ENCODE measurements around the gene FMNL1. TPM values are rescaled to one million over a fixed set of nuclear protein-coding genes. Genes with fewer than 3 reads are reported as not detected.

The FMNL1 gene
- polyA plus RNA-seq, 1 donor, result 5.7 TPM

DNA sequence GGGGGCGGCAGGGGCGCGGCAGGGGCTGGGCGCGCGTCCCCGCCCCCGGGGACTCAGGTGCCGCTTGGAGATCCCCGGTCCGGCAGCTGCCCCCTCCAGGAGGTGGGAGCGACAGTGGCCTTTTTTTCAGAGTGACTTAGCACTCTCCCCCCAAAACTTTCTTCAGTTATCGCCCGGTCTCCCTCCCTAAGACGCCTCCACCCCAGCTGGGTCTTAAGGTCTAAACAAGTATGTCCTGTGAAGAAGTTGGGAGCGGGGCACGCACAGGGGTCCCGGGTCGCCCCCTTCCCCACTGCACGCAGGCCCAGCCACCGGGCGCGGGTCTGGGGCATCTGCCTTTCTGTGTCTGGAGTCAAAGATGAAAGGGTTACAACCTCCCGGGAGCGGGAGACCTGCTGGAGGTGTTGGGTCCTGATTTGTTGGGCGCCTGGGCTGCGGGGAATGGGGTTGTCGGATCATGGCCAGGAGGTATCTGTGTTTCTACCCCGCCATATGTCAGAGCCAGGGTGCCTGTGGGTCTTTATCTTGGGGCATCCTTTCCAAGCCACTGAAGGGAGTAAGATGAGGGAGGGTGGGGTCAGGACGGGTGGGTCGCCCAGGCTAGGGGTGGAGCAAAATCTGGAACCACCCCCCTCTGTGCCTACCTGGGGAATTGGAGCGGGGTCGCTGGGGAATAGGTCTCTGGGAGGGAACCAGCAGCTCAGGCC, 757 bp downstream of the FMNL1 start:
- no peak for DNase-seq

DNA sequence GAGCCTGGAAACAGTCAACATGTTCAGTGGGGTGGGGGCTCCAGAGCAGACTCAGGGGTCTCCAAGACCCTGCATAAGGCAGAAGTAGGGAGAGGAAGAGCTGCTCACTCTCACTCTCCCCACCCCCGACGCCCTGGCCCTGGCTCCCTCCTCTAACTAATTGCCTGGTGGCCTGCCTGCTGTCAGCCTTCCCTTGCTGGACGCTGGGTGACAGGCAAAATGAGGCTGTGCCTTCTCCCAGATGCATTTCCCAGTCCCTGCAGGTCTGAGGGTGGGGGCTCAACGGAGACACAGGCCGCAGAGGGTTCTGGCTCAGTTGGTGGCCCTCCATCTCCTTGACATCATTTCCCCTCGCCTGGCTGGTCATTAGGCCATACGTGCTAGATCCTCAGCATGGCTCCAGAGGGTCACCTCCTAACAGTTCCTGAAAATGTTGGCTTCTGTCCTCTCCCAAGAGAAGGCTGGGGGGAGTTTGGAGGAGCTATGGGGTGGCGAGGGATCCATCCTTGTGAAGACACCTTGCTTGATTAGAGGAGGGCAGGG, 1.4 kb downstream of the FMNL1 start:
- no peak for DNase-seq

DNA sequence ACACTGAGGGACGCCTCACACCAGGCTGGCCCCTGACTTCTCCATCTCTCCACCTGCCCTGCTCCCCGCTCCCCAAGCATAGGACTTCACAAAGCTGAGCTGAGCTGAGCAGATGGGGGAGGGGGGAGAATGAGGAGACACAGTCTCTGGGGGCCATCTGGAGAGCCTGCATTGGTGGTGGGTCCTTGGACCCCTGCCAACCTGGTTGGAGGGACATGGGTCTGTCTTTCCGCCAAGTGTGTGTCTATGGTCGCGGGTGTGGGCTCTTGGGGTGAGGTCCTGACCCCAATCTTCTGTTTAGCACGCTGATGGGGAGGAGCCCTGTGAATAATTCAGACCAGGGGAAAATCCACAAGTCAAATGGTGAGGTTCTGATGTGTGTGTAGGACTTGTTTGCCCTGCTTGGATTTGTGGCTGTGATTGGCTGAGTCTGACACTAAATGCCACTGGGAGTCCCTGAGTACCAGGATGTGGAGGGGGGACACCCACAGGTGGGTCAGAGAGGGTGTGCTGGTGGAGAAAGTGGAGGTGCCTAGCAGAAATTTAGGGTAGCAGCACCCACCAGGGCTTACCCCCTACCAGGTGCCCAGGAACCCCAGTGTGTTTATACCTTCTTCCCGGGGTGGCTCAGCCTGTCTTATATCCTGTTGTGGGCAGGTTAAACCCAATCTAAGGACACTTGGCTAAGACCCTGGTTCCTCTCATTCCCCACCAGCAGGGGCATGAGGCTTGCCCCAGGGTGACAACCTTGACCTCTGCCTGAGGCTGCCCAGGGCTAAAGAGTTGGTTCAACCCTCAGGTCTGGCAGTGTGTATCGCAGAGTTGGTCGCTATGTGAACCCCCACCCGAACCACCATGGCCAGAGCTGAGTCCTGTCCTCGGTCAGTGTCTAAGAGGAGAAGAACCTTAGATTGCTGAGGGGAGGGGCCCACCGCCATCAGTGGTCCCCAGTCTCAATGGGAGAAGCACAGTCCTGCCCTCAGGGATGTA, 2.1 kb downstream of the FMNL1 start:
- no peak for DNase-seq

DNA sequence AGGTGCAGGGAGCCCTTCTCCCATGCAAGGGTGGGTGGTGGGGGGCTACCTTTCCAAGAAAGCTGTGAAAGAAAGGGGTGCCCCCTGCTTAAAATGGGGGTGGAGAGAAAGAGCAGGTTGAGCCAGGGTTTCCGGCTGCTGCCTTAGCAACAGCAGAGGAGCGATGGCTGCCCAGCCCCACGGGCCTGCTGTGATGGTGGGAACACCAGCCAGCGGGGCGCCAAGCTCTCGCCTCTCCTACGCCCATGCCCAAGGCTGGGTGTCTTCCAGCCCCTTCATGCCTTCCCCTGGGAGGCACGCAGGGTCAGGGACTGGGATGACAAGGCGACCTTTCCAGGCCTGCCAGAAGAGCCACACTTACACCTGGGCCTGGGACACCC, 3.0 kb downstream of the FMNL1 start:
- no peak for DNase-seq

DNA sequence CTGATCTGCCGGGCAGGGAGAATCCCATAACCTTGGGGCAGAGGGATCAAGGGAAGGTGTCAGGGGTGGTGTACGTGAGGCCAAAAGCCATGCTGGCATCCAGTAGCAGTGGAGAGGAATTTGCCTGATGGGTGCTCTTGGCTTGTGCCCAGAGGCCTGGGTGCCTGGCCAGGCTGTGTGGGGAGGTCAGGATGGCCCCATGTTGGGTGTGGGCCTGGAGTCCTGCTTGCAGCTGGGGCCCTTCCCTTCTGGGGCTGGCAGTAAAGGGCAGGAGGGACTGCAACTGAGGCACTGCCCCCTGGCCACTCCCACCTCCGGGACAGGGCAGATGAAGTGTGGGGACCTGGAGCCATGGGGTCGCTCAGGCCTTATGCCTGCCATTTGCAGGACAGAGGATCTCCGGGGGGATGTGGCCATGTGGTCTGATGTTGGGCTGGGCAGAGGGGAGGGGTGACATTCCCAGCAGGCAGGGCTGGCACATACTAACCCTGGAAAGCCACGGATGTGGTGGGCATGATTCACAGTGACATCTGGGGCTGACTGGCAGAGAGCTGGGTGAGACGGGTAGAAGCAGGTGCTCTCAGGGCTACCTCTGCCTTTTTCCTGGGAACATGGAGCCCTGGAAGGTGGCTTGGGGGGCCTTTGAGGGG, 3.5 kb downstream of the FMNL1 start:
- DNase-seq, result no peak

DNA sequence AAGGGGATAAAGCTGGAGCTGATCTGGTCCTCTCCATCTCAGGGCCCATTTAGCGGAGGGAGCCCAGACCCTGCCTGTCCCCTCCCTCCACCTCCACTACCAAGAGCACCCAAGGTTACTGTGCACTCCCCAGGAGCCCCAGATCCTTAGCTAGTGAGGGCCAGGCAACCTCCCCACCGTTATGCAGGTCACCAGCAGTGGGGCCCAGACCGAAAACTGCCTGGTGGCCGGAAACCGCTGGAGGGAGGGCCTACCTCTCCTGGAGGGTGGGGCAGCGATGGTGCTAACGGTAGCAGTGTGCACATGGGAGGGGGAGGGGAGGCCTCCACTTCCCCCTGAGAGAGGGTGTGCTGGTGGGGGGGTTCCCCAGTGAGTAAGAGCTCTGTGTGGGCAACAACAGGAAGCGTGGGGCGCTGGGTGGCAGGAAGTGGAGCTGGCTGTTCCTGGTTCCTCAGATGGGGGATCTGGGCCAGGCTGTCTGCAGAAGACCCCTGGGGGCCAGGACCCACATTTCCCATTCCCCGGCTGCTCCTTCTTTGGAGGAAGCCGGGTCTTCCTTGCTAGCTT, 4.4 kb downstream of the FMNL1 start:
- no peak for DNase-seq

DNA sequence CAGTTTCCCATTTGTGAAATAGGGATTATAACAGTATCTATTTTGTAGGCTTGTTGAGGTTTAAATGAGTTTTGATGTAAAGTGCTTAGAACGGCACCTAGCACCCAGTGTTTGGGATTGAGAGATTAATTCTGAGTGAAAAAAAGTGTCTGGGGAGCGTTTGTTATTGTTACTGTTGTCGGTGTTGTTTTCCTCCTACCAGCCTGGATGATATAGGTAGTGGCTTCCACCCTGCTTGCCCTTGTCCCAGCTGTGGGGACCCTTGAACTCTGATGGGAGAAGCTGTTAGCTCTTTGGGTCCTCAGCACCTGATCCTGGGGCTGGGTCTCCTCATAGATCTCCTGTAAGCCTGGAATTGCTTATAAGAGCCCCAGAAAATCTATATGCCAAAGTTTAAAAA, 4.9 kb downstream of the FMNL1 start:
- DNase-seq, result no peak

DNA sequence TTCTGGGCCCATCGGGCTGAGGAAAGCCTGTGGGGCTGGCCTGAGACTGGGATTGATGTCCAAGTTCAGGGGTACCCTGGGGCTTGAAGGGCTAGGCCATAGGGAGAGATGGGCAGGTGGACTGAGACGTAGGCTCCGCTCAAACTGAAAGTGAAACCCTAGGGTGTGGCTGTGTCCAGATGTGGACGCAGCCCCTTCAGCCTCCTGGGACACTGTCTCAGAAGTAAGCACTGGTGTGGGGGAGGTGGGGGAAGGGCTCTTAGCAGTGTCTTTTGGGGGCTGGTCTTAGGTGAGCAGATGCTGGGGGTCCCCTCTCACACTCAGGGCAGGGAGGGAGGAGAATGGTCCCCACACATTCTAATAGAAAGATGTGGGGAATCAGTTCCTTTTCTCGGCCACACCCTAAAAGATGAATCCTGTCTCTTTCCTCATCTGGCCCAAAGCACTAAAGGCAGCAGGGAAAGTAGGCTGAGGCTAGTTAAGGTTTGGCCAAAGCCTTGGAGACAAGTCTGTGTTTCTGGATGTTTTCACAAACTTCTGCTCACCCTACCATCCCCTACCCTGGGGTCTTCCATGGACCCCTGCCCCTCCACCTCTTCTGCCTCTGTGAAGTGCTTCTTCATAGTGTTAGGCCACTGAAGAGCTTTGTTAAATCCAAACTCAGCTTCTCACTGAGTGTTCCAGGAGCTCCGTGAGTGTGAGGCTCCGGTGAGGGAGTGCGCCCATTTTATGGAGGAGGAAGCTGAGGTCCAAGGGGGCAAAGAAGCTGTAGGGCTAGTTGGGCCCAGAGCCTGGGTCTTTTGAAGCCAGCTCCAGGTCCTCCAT, 5.6 kb downstream of the FMNL1 start:
- no peak for DNase-seq

DNA sequence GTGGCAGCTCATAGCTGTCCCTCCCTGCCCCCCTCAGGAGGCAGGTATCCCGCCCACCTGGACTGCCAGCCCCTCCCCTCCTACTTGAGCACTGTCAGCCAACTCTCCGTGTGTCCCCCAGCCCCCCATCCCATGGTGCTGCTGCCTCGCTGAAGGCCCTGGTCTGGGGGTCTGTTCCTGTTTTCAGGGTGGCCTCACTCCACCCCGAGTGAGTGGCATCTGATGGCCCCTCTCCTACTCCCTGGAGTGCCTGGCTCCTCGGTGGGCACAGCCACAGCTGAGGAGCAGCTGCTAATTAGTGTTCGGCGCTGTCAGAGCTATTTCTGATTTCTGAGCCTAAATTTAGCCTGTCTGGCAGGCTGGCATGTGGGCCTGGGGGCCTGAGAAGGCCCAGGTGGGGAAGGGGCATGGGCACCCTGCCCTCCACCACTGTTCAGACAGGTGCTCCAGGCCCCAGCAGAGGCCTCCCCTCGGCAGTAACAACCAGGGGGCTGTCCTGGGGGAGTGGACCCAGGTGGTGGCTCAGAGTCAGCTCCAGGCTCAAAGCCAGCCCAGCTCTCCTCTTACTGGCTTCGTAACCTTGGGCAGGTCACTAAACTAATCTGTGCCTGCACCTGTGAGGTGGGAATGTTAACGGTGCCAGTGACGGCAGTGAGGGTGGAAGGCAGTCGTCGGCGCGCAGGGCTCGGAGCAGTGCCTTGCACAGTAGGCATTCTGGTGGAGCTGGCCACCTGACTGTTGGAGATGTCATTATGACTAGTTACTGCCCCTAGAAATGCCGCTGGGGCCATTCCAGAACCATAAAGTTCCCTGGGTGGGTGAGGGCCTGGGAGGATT, 6.5 kb downstream of the FMNL1 start:
- DNase-seq, result no peak

DNA sequence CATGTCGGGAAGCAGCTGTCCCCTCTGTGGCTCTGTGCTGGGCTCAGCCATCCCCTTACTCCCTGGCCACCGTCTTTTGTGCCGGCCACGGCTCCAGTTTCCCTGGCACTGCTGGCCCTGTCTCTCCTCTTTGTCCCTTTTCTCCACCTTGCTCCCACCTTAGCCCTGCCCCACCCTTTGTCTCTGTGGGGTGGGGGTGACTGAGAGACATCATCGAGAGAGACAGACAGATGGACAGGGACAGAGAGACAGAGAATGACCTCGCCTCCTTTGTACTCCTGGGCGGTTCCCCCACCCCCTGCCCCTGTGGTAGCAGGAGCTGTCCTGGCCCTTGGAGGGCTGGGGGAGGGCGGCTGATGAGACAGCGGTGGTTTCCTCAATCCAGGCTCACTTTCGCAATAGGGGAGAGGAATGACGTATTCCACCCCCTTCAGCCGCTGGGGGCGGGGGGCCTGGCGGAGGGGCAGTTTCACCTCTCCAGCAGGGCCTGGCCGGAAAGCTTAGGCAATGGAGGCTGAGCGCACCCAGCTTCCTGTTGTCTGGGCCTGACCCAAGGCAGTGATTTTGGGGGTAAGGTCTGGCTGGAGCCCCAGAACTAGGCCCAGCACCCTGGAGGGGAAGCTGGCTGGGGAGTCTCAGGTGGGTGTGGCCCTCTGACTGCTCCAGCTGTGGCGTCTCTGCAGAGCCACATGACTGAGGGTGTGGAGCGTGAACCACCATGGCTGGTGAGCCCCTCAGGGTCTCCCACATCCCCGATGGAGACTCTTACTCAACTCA, 7.3 kb downstream of the FMNL1 start:
- DNase-seq, result no peak

DNA sequence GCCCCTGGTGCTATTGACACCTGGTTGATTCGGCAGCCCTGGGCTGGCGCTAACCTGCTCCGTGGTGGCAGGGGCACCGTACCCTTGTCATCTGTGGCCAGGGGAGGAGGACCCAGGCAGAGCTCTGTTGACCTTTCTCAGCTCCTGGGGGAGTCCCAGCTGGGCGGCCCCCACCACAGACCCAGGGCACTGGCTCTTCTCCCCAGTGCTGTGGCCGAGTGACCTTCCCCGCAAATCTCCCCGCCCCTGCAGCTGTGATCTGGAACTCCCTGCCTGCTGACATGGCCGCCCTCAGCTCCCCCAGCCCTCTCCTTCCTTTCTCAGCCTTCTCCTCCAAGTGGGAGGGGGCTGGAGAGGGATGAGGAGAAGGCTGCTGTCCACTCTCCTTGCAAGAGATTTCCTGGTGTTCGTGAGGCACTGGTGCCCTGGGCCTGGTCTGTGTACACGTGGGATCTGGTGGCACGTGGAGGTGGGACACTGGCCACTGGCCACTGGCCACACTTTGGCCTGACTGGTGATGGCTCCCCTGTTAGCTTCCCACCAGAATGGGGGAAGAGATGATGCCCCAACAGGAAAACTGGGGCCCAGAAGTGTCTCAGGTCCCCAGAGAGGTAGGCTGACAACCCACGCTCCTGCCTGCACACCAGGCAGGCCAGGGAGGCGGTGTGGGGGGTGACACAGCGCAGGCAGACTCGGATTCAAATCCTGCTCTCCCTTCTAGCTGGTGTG, 8.2 kb downstream of the FMNL1 start:
- DNase-seq, result no peak

DNA sequence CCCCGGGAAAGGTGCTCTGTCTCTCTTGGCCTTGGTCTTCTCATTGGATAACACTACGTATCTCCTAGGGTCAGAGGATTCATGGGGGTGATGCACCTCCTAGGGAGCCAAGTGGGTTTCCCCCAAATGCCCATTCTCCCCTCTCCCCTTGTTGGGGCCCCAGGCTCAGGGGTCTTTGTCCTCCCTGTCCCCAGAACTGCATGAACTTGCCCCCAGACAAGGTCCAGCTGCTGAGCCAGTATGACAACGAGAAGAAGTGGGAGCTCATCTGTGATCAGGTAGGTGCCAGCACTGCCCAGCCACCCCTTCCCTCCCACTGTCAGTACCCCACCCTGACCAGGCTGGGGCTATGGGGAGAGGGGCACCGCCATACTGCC, 8.7 kb downstream of the FMNL1 start:
- no peak for DNase-seq

DNA sequence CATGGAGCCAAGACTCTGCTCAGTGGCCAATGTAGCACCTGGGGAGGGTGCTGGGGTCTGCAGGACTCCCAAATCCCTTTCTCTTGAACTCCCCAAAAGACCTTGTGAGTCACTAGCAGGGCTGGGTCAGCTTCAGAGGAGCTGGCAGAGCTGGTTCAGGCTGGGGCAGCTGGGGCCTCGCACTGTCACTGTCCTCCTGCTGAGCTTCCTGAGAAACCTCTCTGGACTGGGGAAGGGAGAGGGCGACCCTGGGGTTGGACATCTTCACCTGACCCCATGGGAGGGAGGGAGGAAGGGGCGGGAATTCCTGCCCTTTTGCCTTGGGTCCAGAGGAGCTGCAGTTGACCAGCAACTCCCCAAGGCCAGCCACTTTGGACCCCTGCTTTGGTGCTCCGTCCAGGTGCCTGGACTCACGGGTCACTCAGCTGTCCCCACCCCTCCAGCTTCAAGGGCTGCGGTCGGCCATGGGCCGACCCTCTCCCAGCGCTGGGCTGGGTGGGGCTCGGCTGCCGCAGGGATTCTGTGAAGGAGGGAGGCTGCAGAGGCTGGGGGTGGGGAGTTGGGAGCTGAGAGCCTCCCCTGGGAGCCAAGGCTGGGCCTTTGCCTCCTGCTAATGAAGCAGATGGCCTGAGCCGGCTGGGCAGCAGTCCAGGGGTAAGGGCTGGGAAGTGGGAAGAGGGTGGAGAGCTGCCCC, 9.2 kb downstream of the FMNL1 start:
- no peak for DNase-seq

DNA sequence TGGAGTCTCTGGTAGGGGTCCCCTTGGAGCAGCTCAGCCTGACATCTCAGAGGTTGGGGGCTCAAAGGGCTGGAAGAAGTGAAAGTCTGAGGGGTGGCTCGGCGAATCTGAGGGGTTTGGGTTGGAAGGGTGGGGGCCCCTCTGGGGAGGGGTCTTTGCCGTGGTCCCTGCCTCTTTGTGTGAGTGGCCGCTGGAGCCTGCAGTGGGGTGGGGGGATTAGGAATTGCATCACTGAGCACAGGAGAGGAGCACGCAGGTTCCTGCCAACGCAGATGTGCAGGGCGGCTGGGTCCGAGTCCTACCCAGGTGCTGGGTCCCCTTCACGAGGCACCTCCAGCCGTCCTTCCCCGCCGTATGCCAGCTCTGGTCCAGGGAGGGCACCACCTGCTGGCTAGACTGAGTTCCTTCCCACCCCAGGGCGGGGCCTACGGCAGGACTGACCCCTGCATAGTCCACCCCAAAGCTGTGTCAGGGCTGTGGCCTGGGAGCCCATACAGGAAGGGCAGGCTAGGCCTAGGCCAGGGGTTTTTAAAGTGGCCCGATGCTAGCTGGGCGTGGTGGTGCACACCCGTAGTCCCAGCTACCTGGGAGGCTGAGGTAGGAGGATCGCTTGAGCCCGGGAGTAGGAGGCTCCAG, 9.9 kb downstream of the FMNL1 start:
- DNase-seq, result no peak

DNA sequence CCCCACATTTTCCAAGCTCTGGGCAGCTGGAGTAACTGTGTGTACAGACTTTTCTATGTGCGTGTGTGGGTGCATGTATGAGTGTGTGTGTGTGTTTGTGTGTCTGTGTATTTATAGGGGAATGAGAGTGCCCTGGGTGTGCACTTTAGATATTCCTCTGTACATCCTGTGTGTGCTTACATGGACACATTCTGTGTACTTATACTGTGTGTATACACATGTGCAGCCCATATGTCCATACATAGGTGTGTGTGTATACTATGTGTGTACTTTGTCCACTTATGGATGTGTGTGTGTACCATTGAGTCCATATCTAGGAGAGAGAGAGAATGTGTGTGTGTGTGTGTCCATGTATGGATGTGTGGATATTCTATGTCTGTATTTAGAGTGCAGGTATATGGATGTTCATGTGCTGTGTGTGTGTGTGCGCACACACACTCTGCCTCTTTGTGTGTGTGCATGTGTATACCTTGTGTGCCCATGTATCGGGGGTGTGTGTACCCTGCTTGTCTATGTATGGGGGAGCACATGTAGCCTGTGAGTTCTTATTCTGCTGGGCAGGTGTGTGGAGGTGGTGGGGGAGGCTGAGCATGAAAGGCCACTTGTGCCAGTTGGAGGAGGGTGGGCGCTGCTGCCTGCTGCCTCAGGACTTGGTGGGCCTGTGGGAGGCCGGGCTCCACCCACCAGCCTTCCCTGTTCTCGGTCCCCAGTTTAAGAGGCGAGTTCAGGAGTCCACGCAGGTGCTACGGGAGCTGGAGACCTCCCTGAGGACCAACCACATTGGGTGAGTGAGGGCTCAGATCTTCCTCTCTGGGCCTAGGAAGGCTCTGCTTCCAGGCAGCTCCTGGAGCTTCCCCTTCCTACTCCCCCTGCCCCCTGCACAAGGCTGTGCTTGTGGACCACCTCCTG, 11.1 kb downstream of the FMNL1 start:
- no peak for DNase-seq

DNA sequence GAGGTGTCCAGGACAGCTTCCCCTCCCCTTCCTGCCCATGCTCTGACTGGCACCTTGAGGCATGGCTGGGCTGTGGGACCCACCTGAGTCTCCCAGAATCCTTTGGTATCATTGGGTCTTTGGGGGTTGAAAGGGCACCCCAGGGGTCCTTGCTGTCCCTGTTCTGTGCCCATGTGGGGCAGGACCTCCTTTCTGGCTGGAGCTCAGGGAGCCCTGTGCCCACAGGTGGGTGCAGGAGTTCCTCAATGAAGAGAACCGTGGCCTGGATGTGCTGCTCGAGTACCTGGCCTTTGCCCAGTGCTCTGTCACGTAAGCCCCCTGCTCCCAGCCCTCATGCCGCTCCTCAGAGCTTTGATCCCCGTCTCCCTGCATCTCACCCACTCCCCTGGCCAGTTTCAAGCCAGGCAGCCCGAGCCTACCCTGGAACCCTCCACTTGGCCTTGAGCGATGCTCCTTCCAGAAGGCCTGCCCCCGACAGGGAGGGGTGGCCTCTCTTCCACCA, 11.8 kb downstream of the FMNL1 start:
- no peak for DNase-seq
